Measurements from ENCODE around the gene PDXDC1. TPM values are rescaled to one million over a fixed set of nuclear protein-coding genes. Genes with fewer than 3 reads are reported as not detected.
A peak's percentile ranks its signal among the peaks of the same experiment; 100 is the strongest.
"Not testable (repeated sequence)": the region's sequence is repeated elsewhere in the genome, so short reads cannot be mapped to it uniquely, and the experiment has no call there.

PDXDC1 gene
- 10 to 100 TPM; 24.1 to 38.6 (median 31.4) TPM for polyA plus RNA-seq (ENCODE audit: low read depth in 6 of 6)

DNA sequence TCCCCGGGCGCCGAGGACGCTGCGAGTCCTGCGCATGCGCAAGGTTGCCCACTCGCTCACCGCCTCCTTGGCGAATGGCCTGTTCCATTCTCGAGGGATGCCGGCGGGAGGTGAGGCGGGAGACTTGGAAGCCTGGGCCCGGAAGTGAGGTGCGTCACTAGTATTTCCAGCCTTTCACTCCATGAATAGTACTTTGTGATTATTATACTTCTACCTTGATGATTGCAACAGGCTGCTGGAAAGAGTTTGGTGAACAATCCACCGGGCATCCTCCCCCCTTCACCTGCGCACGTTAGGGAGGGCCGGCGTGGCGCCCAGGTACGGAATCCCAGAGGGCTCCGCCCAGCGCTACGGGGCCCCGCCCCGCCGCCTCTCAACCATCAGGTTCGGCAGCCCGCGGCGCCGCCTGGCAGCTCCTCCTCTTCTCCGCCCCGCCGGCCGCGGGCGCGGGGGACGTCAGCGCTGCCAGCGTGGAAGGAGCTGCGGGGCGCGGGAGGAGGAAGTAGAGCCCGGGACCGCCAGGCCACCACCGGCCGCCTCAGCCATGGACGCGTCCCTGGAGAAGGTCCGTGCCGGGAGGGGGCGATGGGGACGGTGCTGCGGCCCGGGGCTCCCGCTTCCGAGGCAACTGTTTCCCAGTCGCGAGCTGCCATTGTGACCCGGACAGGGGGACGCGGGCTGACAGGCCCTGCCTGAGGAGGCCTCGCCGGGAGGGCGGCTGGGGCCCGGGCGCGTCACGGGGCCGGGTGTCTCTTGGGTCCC, at the start of gene PDXDC1:
Gene PDXDC1 (plus strand): TSS at position 371 of the 762 bp plus-strand sequence. CDS start 174 bp downstream, at position 545.
- H3K27me3 Mint-ChIP-seq, H3K36me3 Mint-ChIP-seq, H3K9me3 Mint-ChIP-seq: not testable (repeated sequence)
- peak within 1 kb of the TSS; percentile 85 to 97 (median 95) for H3K4me3 Mint-ChIP-seq
- ATAC-seq (ENCODE audit: low read depth in 2 of 2) (peak; percentile 89 to 91), DNase-seq (peak; percentile 96)
- peak within 1 kb of the TSS; percentile 90 to 98 (median 97) for H3K27ac Mint-ChIP-seq
- peaks cover 13 to 33% (median 25%) of the 10 kb centered on the region in 3 donors for H3K4me1 Mint-ChIP-seq

GRCh38 chr16:14928064-14928714, 46.6 kb upstream of the PDXDC1 start:
- H3K36me3 Mint-ChIP-seq, H3K27me3 Mint-ChIP-seq, H3K9me3 Mint-ChIP-seq, H3K4me3 Mint-ChIP-seq, DNase-seq, H3K4me1 Mint-ChIP-seq: not testable (repeated sequence)
- ATAC-seq (ENCODE audit: low read depth in 2 of 2) = peak in 1 of 2 donors; percentile 25
- peak overlapping the region in 3 of 6 donors; percentile 53 to 83 (median 80) for H3K27ac Mint-ChIP-seq

- DNase-seq; H3K9me3 Mint-ChIP-seq; H3K27me3 Mint-ChIP-seq; H3K4me1 Mint-ChIP-seq; H3K4me3 Mint-ChIP-seq; H3K27ac Mint-ChIP-seq; ATAC-seq (ENCODE audit: low read depth in 2 of 2); H3K36me3 Mint-ChIP-seq: not testable (repeated sequence)
Measured at GRCh38 chr16:14929176-14929575, 45.6 kb upstream of the PDXDC1 start.

DNA sequence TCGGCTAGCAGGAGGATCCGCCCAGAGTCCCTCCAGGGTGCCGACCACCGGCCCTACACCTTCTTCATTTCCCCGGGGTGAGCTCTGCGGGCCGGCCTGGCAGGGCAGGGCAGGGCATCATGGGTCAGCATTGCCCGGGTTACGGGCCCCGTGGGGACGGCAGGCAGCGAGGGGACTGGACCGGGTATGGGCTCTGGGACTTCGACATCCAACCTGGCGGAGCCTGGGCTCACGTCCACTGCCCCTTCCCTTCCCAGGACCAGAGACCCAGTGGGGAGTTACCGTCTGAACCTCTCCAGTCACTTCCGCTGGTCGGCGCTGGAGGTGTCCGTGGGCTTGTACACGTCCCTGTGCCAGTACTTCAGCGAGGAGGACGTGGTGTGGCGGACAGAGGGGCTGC, 44.6 kb upstream of the PDXDC1 start:
- not testable (repeated sequence) for ATAC-seq (ENCODE audit: low read depth in 2 of 2)

GRCh38 chr16:14930971-14931370, 43.9 kb upstream of the PDXDC1 start:
- H3K4me3 Mint-ChIP-seq; ATAC-seq (ENCODE audit: low read depth in 2 of 2); DNase-seq; H3K36me3 Mint-ChIP-seq; H3K27me3 Mint-ChIP-seq; H3K4me1 Mint-ChIP-seq; H3K27ac Mint-ChIP-seq; H3K9me3 Mint-ChIP-seq: not testable (repeated sequence)

More for the DNA sequence above, 44.6 kb upstream of the PDXDC1 start:
- not testable (repeated sequence) for H3K36me3 Mint-ChIP-seq, H3K9me3 Mint-ChIP-seq, H3K4me3 Mint-ChIP-seq, H3K27me3 Mint-ChIP-seq, H3K4me1 Mint-ChIP-seq, DNase-seq, H3K27ac Mint-ChIP-seq

DNA sequence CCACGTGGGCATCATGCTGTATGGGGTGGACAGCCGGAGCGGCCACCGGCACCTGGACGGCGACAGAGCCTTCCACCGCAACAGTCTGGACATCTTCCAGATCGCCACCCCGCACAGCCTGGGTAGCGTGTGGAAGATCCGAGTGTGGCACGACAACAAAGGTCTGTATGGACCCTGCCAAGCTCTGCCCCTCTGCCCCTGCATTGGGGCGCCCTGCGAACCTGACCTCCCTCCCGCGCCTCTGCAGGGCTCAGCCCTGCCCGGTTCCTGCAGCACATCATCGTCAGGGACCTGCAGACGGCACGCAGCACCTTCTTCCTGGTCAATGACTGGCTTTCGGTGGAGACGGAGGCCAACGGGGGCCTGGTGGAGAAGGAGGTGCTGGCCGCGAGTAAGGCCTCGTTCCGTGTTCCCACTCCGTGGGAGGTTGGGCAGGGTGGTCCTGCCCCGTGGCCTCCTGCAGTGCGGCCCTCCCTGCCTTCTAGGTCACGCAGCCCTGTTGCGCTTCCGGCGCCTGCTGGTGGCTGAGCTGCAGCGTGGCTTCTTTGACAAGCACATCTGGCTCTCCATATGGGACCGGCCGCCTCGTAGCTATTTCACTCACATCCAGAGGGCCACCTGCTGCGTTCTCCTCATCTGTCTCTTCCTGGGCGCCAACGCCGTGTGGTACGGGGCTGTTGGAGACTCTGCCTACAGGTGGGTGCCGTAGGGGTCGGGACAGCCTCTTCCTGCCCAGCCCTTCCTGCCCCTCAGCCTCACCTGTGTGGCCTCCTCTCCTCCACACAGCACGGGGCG, 42.0 kb upstream of the PDXDC1 start:
- not testable (repeated sequence) for H3K27me3 Mint-ChIP-seq; H3K36me3 Mint-ChIP-seq; H3K4me1 Mint-ChIP-seq; H3K9me3 Mint-ChIP-seq; H3K4me3 Mint-ChIP-seq; H3K27ac Mint-ChIP-seq; DNase-seq; ATAC-seq (ENCODE audit: low read depth in 2 of 2)

DNA sequence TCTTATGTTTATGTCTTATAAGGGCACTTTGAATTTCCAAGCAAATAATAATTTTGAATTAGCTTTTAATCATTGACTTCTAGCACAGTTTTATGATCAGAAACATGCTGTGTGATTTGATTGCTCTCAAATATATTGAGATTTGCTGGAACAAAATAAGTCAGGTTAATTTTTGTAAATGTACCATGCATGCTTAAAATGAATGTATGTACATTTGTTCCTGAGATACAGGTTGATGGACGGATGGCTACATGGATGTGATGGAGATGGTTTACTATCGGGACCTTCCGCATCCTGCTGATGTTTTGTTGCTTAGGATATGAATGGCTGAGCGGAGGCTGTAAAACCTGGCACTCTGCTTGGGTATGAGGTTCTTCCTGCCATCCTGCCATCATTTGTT, 37.7 kb upstream of the PDXDC1 start, which contains the start of gene NPIPA1:
Gene NPIPA1 (plus strand): TSS at position 301 of the 400 bp plus-strand sequence. CDS start 0 bp downstream, at position 301.
- not testable (repeated sequence) for H3K27me3 Mint-ChIP-seq; H3K36me3 Mint-ChIP-seq; H3K9me3 Mint-ChIP-seq; H3K4me3 Mint-ChIP-seq; DNase-seq; H3K4me1 Mint-ChIP-seq; H3K27ac Mint-ChIP-seq; ATAC-seq (ENCODE audit: low read depth in 2 of 2)

DNA sequence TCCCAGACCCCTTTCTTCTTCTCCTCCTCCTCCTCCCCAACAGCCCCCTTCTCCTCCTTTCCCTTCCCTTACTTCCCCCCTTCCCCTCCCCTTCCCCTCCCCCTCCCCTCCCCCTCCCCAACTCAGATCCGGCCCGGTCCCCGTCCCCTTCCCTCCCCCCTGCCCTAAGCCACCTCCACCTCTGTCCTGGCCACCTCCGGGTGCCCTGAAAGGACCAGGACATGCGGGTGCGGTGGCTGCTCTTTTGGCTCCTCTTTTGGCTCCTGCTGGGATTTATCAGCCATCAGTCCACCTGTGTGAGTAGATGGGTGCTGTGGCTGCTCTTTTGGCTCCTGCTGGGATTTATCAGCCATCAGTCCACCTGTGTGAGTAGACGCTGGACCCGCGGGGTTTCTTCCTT, 36.8 kb upstream of the PDXDC1 start:
- not testable (repeated sequence) for H3K27ac Mint-ChIP-seq

GRCh38 chr16:14942686-14943085, 32.1 kb upstream of the PDXDC1 start:
- not testable (repeated sequence) for ATAC-seq (ENCODE audit: low read depth in 2 of 2); H3K27me3 Mint-ChIP-seq; H3K9me3 Mint-ChIP-seq; H3K4me1 Mint-ChIP-seq; H3K27ac Mint-ChIP-seq; H3K36me3 Mint-ChIP-seq; H3K4me3 Mint-ChIP-seq; DNase-seq

More for the DNA sequence above, 36.8 kb upstream of the PDXDC1 start:
- H3K9me3 Mint-ChIP-seq; H3K4me1 Mint-ChIP-seq; H3K36me3 Mint-ChIP-seq; DNase-seq; H3K27me3 Mint-ChIP-seq; ATAC-seq (ENCODE audit: low read depth in 2 of 2); H3K4me3 Mint-ChIP-seq: not testable (repeated sequence)

- Mint-ChIP-seq H3K9me3 (no peaks in the 10 kb centered on the region), H3K4me1 (no peaks in the 10 kb centered on the region), H3K36me3 (no peaks in the 10 kb centered on the region), H3K4me3 (no peak overlapping the region), H3K27ac (peak overlapping the region in 2 of 6 donors; percentile 13 to 23), H3K27me3 (peaks cover 0 to 4% (median 2%) of the 10 kb centered on the region in 3 donors)
- ATAC-seq (ENCODE audit: low read depth in 2 of 2) = no peak
- DNase-seq = no peak
Measured at GRCh38 chr16:14955546-14956231, 19.1 kb upstream of the PDXDC1 start.

- DNase-seq = no peak
- Mint-ChIP-seq H3K4me3 (no peak overlapping the region), H3K9me3 (peaks cover 0 to 3% (median 0%) of the 10 kb centered on the region in 7 donors), H3K36me3 (peaks cover 0 to under 1% of the 10 kb centered on the region in 2 donors), H3K27ac (peak overlapping the region in 1 of 6 donors; percentile 82), H3K27me3 (peaks cover 7 to 13% (median 12%) of the 10 kb centered on the region in 3 donors), H3K4me1 (no peaks in the 10 kb centered on the region)
- ATAC-seq (ENCODE audit: low read depth in 2 of 2) = no peak
Measured at GRCh38 chr16:14957576-14958322, 17.1 kb upstream of the PDXDC1 start.

DNA sequence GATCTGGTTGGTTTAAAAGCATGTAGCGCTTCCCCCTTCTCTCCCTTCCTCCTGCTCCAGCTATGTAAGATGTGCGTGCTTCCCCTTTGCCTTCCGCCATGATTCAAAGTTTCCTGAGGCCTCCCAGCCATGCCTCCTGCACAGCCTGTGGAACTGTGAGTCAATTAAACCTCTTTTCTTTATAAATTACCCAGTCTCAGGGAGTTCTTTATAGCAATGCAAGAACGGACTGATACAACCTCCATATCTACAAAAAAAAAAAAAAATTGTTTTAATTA, 16.6 kb upstream of the PDXDC1 start:
- no peaks in the 10 kb centered on the region for H3K4me1 Mint-ChIP-seq
- DNase-seq (no peak), ATAC-seq (ENCODE audit: low read depth in 2 of 2) (no peak)
- peaks cover 0 to 5% of the 10 kb centered on the region in 2 donors for H3K36me3 Mint-ChIP-seq
- peaks cover 0 to 8% (median 2%) of the 10 kb centered on the region in 7 donors for H3K9me3 Mint-ChIP-seq
- H3K27me3 Mint-ChIP-seq = peaks cover 11 to 18% (median 15%) of the 10 kb centered on the region in 3 donors
- H3K27ac Mint-ChIP-seq = peak overlapping the region in 2 of 6 donors; percentile 1 to 18
- no peak overlapping the region for H3K4me3 Mint-ChIP-seq

Data from naive B cell (primary cell).